Heart right ventricle (tissue), 16 donors: ENCODE measurements around the gene FAM3C. TPM values are rescaled to one million over a fixed set of nuclear protein-coding genes. Genes with fewer than 3 reads are reported as not detected.

ENCODE experiments used
- ATAC-seq, 8 donors: fragments of 200-7000 bp; cut with Tn5 transposase; one replicate each; pipeline ENCODE4 v1.9.1; 2020; ENCODE audit warnings: mild to moderate bottlenecking in 8 of 8, moderate library complexity in 8 of 8, moderate number of reproducible peaks in 1 of 8
- DNase-seq, 2 donors: peaks; one replicate each; pipeline ENCODE4 v3.0.0-alpha.2; 2020
- H3K27ac ChIP-seq, 10 donors: fragments of 200-600 bp; sonication (generic) in 2 of 10; one replicate each; pipeline versions ENCODE4 v1.5.0 to v1.8.0; 2020 to 2022; ENCODE audit warnings: mild to moderate bottlenecking in 3 of 10
- H3K27me3 ChIP-seq, 7 donors: fragments of 200-600 bp; one replicate each; pipeline ENCODE4 v1.8.0; 2021 to 2022; ENCODE audit warnings: mild to moderate bottlenecking in 2 of 7
- H3K36me3 ChIP-seq, 9 donors: fragments of 200-600 bp; sonication (generic) in 1 of 9; one replicate each; pipeline versions ENCODE4 v1.5.0 to v1.8.0; 2020 to 2022; ENCODE audit warnings: mild to moderate bottlenecking in 2 of 9
- H3K4me1 ChIP-seq, 9 donors: fragments of 200-600 bp; sonication (generic) in 1 of 9; one replicate each; pipeline versions ENCODE4 v1.5.0 to v1.8.0; 2020 to 2022; ENCODE audit warnings: mild to moderate bottlenecking in 4 of 9
- H3K4me3 ChIP-seq, 10 donors: fragments of 200-600 bp; sonication (generic) in 2 of 10; one replicate each; pipeline versions ENCODE4 v1.5.0 to v1.8.0; 2020 to 2022; ENCODE audit warnings: mild to moderate bottlenecking in 7 of 10, moderate library complexity in 2 of 10
- H3K9me3 ChIP-seq, 11 donors: fragments of 200-600 bp in 10 of 11; sonication (generic) in 2 of 11; one replicate each; pipeline versions ENCODE4 v1.5.0 to v1.8.0; 2013 to 2022; ENCODE audit warnings: mild to moderate bottlenecking in 2 of 11, control low read depth in 1 of 11, moderate library complexity in 1 of 11
- WGBS, 2 donors: extraction: QIAGEN DNeasy Blood & Tissue Kit; methylation state at CpG; one replicate each; pipeline ENCODE4 v1.1.7; 2013; ENCODE audit warnings: inconsistent platforms in 1 of 2; 5-methylcytosine and 5-hydroxymethylcytosine counted together
- intact Hi-C, 10 donors: fragments of 100-400 bp; cut with DNase I; formaldehyde crosslinking; loops; one replicate each; pipeline versions ENCODE4 v1.11.1 to v1.14.2; 2022
- polyA plus RNA-seq, 2 donors: library from polyadenylated mRNA; stranded (reverse); fragments of 200-250 nt; gene quantifications; one replicate each; pipeline ENCODE4 v1.2.3, GENCODE V29; 2013
- total RNA-seq, 10 donors: library from RNA; stranded (reverse); fragmentation: NEBNext Ultra II Directional in 3 of 10; extraction: Animal tissue kit (Norgen Biotek cat#: 25700) in 3 of 10; gene quantifications; one replicate each; pipeline versions ENCODE4 v1.2.1 to v1.2.4, GENCODE V29; 2021 to 2023
- TF ChIP-seq, protein P1 (sequence below), 9 donors: fragments of 200-600 bp; sonication (generic) in 2 of 9; IDR thresholded peaks; one replicate each; pipeline versions ENCODE4 v1.5.0 to v1.8.0; 2021 to 2022; ENCODE audit warnings: antibody characterized with exemption in 9 of 9, mild to moderate bottlenecking in 5 of 9, moderate library complexity in 1 of 9
- donor health status: Arrhythmogenic right ventricular cardiomyopathy.
- donor health status: ischemic (EF 13 %, LVEDD 7.1; RV severe dilation, severe dysfunction).
- donor health status: healthy with polysubstance abuse.
- donor health status: DM: no; HTN: yes; CAD: no.
- donor health status: DM: no; HTN: no; CAD: no.
- donor health status: ischemic (EF 25% LVEDD 6.9; RV normal size, moderate dysfunction).
- donor health status: ischemic (EF 25% LVEDD 5.7; RV mildly dilated, moderate dysfunction).
- donor health status: healthy.
- donor health status: DM: yes; HTN: yes; CAD: no.
- donor health status: Ischemic cardiomyopathy.
- donor health status: ischemic (EF 35%, LVEDD 5.7; RV mildly dilated, moderate dysfunction).
- donor health status: nonischemic (EF 11% LVEDD 7.7; RV severe dilation, severe dysfunction).
- donor health status: DM: yes; HTN: yes; CAD: no.
- donor health status: PGD.
- donor health status: ischemic (EF 29% LVEDD 5.4; RV normal size, mild dysfunction).
- donor health status: nonischemic (EF 23%, LVEDD 6.1; RV moderate dilation, normal function).

The FAM3C gene
- total and polyA plus RNA-seq, 12 donors = 16.5 to 60.8 (median 43.0) TPM

DNA sequence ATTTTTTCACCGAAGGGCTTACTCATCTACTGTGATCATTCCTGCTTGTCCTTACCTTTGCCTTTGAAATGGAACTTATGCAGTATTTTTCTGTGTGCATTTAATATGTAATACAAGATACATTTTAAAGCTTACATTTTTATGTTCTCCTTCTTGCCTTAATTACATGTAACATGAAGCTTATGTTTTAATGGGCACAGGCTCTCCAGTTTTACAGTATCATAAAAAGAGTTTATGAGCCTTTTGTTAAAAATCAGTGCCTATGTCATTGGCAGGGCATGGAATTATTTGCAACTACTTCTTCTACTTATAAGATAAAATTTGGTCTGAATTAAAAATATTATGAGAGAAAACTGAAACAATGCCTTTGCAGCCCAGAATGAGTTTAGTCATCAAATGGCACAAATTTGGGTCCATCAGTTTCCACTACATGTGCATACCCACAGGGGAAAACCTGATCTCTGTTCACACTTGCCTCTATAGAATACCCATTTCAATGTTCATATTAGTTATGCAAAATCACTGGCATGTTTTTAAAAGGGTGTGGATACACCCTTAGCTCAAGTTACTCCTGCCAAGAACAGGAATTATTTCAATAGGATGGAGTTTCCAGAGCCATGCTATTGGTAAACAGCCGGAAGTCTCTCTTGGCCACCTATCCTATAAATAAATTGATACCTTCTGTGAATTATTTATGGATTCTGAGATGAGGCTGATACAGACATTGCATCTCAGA is 95.3 kb downstream of the FAM3C start:
- Histone ChIP-seq H3K27me3 (no peaks in the 10 kb centered on the region), H3K4me1 (no peaks in the 10 kb centered on the region), H3K36me3 (peaks cover 0 to 16% (median 0%) of the 10 kb centered on the region in 9 donors), H3K27ac (no peak overlapping the region), H3K4me3 (no peak overlapping the region), H3K9me3 (no peaks in the 10 kb centered on the region)
- 87 to 93% methylated on average over 2 of the region's 2 CpGs for WGBS, 2 donors
- TF ChIP-seq, protein P1, sequence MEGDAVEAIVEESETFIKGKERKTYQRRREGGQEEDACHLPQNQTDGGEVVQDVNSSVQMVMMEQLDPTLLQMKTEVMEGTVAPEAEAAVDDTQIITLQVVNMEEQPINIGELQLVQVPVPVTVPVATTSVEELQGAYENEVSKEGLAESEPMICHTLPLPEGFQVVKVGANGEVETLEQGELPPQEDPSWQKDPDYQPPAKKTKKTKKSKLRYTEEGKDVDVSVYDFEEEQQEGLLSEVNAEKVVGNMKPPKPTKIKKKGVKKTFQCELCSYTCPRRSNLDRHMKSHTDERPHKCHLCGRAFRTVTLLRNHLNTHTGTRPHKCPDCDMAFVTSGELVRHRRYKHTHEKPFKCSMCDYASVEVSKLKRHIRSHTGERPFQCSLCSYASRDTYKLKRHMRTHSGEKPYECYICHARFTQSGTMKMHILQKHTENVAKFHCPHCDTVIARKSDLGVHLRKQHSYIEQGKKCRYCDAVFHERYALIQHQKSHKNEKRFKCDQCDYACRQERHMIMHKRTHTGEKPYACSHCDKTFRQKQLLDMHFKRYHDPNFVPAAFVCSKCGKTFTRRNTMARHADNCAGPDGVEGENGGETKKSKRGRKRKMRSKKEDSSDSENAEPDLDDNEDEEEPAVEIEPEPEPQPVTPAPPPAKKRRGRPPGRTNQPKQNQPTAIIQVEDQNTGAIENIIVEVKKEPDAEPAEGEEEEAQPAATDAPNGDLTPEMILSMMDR (IDR thresholded peaks at IDR 0.05) = no peak
- ATAC-seq (no peak), DNase-seq (no peak)
- intact Hi-C loops = no loop called here

Other genes starting within 250 kb of the FAM3C start
- not detected for gene WNT16, start 67.3 kb downstream of the FAM3C start, total RNA-seq
- not detected for gene WNT16, start 67.3 kb downstream of the FAM3C start, polyA plus RNA-seq